GM13976 (cell line): ENCODE data around the gene C12orf54.

Experiments used
- DNase-seq: peaks from one replicate; pipeline ENCODE4 v3.0.0; 2012; ENCODE audit warnings: low spot score
- in situ Hi-C: fragments of 300-500 bp; cut with MboI; formaldehyde crosslinking; loops from one replicate; pipeline ENCODE4 v1.12.0; 2022; ENCODE audit warnings: low sequenced_read_pairs, mixed read lengths, inconsistent platforms; ENCODE audit not compliant: unreplicated experiment
- TF ChIP-seq, protein P1 (sequence below): IDR thresholded peaks from 2 replicates; pipeline ENCODE4 v1.5.1; 2012; ENCODE audit warnings: borderline replicate concordance, mild to moderate bottlenecking; ENCODE audit not compliant: insufficient read depth; ENCODE audit errors: extremely low read depth, missing control alignments, control extremely low read depth

The C12orf54 gene

DNA sequence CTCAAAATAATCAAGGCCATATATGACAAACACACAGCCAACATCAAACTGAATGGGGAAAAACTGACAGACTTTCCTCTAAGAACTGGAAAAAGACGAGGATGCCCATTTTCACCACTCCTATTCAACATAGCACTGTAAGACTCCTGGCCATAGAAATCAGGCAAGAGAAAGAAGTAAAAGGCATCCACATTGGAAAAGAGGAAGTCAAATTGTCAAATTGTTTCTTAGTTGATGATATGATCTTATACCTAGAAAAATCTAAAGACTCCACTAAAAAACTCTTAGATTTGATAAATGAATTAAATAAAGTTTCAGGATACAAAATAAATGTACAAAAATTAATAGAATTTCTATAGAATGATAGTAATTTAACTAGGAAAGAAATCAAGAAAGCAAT, 54.3 kb downstream of the C12orf54 start:
- in situ Hi-C loops: no loop called here
- DNase-seq: no peak
- TF ChIP-seq, protein P1, sequence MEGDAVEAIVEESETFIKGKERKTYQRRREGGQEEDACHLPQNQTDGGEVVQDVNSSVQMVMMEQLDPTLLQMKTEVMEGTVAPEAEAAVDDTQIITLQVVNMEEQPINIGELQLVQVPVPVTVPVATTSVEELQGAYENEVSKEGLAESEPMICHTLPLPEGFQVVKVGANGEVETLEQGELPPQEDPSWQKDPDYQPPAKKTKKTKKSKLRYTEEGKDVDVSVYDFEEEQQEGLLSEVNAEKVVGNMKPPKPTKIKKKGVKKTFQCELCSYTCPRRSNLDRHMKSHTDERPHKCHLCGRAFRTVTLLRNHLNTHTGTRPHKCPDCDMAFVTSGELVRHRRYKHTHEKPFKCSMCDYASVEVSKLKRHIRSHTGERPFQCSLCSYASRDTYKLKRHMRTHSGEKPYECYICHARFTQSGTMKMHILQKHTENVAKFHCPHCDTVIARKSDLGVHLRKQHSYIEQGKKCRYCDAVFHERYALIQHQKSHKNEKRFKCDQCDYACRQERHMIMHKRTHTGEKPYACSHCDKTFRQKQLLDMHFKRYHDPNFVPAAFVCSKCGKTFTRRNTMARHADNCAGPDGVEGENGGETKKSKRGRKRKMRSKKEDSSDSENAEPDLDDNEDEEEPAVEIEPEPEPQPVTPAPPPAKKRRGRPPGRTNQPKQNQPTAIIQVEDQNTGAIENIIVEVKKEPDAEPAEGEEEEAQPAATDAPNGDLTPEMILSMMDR: no peak

DNA sequence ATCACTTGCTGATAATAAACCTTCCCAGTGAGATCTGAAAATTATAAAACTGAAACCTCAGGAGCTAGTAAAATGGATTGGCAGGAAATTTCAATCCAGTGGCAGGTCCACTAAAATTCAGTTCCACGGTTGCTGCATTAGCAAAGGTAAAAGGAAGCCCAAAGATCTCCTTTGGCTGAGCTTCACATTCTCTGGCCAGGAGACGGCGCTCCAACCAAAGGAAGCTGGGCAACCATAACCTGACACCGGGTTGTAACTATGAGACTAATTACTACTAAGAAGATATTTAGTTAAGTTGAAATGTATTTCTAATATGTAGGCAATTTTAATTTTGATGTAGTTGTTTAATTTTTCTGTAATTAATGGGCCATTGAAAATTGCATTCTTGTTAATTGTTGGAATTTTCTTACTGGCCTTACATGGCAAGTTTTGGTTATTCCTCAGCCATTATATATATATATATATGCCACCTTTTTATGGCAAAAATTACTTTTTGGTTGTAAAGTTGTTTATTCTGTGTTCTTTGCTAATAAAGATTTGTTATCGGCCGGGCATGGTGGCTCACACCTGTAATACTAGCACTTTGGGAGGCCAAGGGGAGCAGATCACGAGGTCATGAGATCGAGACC, 60.1 kb downstream of the C12orf54 start:
- in situ Hi-C loops: loop anchor here (5.0 kb wide), 1 partner anchor 75 kb away; no protein-coding TSS in a partner anchor
- DNase-seq: peak; percentile 42
- TF ChIP-seq, protein P1: peak; percentile 65

DNA sequence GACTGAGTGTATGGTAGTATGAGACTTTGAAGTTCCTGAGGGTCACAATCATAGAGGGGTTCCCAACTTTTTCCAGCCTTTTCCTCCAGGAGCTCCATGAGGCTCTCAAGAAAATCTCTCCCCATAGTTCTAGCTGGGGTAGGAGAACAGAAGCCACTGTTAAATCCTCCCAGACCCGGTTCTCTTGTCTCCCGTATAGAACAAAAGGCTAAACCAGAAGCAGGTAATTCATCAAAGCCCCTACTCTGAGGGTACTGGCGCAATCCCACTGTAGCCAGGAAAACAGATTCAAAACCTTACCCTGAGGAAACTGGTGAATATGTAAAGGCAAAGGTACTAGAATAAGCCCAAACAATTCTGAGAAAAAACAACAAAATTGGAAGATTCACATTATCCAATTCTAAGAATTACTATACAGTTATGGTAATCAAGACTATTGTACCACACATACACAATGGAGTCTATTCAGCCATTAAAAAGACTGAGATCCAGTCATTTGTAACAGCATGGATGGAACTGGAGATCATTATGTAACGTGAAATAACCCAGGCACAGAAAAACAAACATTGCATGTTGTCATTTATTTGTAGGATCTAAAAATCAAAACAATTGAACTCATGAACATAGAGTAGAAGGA, 63.7 kb downstream of the C12orf54 start:
- in situ Hi-C loops: no loop called here
- TF ChIP-seq, protein P1: no peak

More for the DNA sequence above, 63.7 kb downstream of the C12orf54 start:
- no peak for DNase-seq
